H1 (cell line): Measurements from ENCODE around the gene ISOC1. TPM values are rescaled to one million over a fixed set of nuclear protein-coding genes. Genes with fewer than 3 reads are reported as not detected.

ENCODE experiments used
- CTCF ChIA-PET: fragments of 300-600 bp; sonication (Branson Sonifier 250); formaldehyde crosslinking; loops from one replicate; lab custom pipeline; 2021; ENCODE audit not compliant: partially characterized antibody; lab: Charles Lee
- POLR2A ChIA-PET: fragments of 300-600 bp; sonication (Branson Sonifier 250); formaldehyde crosslinking; loops from one replicate; lab custom pipeline; 2021; ENCODE audit warnings: inconsistent platforms; ENCODE audit not compliant: partially characterized antibody; lab: Charles Lee
- DNase-seq, 2 experiments: peaks; one replicate each; pipeline versions ENCODE4 v3.0.0 to v3.0.0-alpha.2; 2010 to 2022; ENCODE audit warnings: low spot score in 2 of 2, low read depth in 1 of 2, mixed read lengths in 1 of 2
- FAIRE-seq: peaks from 2 replicates; lab custom pipeline; 2011; peaks lifted over from hg19 to GRCh38; lab: Jason Lieb, UNC
- H2AFZ ChIP-seq: 2 replicates; pipeline ENCODE4 v1.8.1; 2012; ENCODE audit warnings: low read length, inconsistent platforms
- H2AK5ac ChIP-seq: 2 replicates; pipeline ENCODE4 v1.6.1; 2013; ENCODE audit warnings: low read depth, low read length
- H2BK120ac ChIP-seq: replicated peaks from 2 replicates; pipeline ENCODE3; 2013; ENCODE audit warnings: low read depth, low read length, inconsistent platforms
- H2BK12ac ChIP-seq: 2 replicates; pipeline ENCODE4 v1.6.1; 2013; ENCODE audit warnings: low read depth, low read length
- H2BK15ac ChIP-seq: 2 replicates; pipeline ENCODE4 v1.6.1; 2013; ENCODE audit warnings: low read length
- H2BK20ac ChIP-seq: 2 replicates; pipeline ENCODE4 v1.6.1; 2013; ENCODE audit warnings: low read length
- H2BK5ac ChIP-seq: 2 replicates; pipeline ENCODE4 v1.6.1; 2013; ENCODE audit warnings: low read depth, low read length
- H3K14ac ChIP-seq: 2 replicates; pipeline ENCODE4 v1.6.1; 2013; ENCODE audit warnings: inconsistent platforms; ENCODE audit not compliant: insufficient read length
- H3K18ac ChIP-seq: 2 replicates; pipeline ENCODE4 v1.6.1; 2013; ENCODE audit warnings: low read length; ENCODE audit errors: extremely low read depth
- H3K23ac ChIP-seq: 2 replicates; pipeline ENCODE4 v1.6.1; 2013; ENCODE audit warnings: inconsistent platforms; ENCODE audit not compliant: insufficient read length
- H3K23me2 ChIP-seq: 2 replicates; pipeline ENCODE4 v1.6.1; 2013; ENCODE audit warnings: low read depth, low read length
- H3K27ac ChIP-seq: 2 replicates; pipeline ENCODE4 v1.6.1; 2011; ENCODE audit warnings: low read depth, low read length, inconsistent platforms
- H3K27me3 ChIP-seq, 4 experiments: replicated peaks in 1 of 4; 1 replicate in 1 of 4; 2 replicates in 3 of 4; pipeline versions ENCODE4 v1.6.1 to v1.8.1; 2011 to 2013; ENCODE audit warnings: low read length in 3 of 4, mild to moderate bottlenecking in 3 of 4, inconsistent platforms in 2 of 4, mixed read lengths in 2 of 4, moderate library complexity in 1 of 4; ENCODE audit not compliant: control insufficient read depth in 3 of 4, insufficient read depth in 3 of 4; ENCODE audit errors: extremely low read depth in 1 of 4
- H3K36me3 ChIP-seq, 4 experiments: 2 replicates each; pipeline versions ENCODE4 v1.6.1 to v1.8.1; 2011 to 2013; ENCODE audit warnings: mild to moderate bottlenecking in 4 of 4, low read length in 3 of 4, moderate library complexity in 2 of 4, control low read depth in 1 of 4, inconsistent platforms in 1 of 4; ENCODE audit not compliant: insufficient read depth in 4 of 4, control insufficient read depth in 2 of 4
- H3K4ac ChIP-seq: replicated peaks from 2 replicates; pipeline ENCODE3; 2013; ENCODE audit warnings: low read length, low read depth, mixed read lengths, inconsistent platforms; ENCODE audit not compliant: insufficient read length
- H3K4me1 ChIP-seq, 4 experiments: replicated peaks in 1 of 4; 1 replicate in 1 of 4; 2 replicates in 3 of 4; pipeline versions ENCODE4 v1.6.1 to v1.8.1; 2011 to 2013; ENCODE audit warnings: low read length in 3 of 4, inconsistent platforms in 2 of 4, mixed read lengths in 1 of 4; ENCODE audit not compliant: insufficient read depth in 4 of 4, control insufficient read depth in 3 of 4
- H3K4me2 ChIP-seq, 2 experiments: 2 replicates each; pipeline versions ENCODE4 v1.6.1 to v1.8.1; 2011 to 2013; ENCODE audit warnings: low read depth in 2 of 2, low read length in 2 of 2, control low read depth in 1 of 2, inconsistent platforms in 1 of 2, mild to moderate bottlenecking in 1 of 2; ENCODE audit not compliant: insufficient read depth in 1 of 2
- H3K4me3 ChIP-seq, 4 experiments: fragments of 200-600, 300-600 bp in 1 of 4; sonication (generic), shearing (Covaris generic), sonication (Bioruptor Twin) in 1 of 4; 2 replicates each; pipeline versions ENCODE4 v1.5.1 to v1.8.1; 2011 to 2016; ENCODE audit warnings: low read length in 4 of 4, low read depth in 3 of 4, control low read depth in 2 of 4, inconsistent platforms in 2 of 4, mild to moderate bottlenecking in 2 of 4, mixed read lengths in 1 of 4, moderate library complexity in 1 of 4; ENCODE audit not compliant: insufficient read depth in 2 of 4; ENCODE audit errors: extremely low read depth in 1 of 4
- H3K56ac ChIP-seq: replicated peaks from 2 replicates; pipeline ENCODE3; 2013; ENCODE audit warnings: low read depth, mild to moderate bottlenecking, mixed read lengths, low read length, inconsistent platforms; ENCODE audit not compliant: insufficient read length
- H3K79me1 ChIP-seq: 2 replicates; pipeline ENCODE4 v1.6.1; 2013; ENCODE audit warnings: low read depth, low read length, control low read depth
- H3K79me2 ChIP-seq, 2 experiments: 2 replicates each; pipeline versions ENCODE4 v1.6.1 to v1.8.1; 2012 to 2013; ENCODE audit warnings: low read length in 2 of 2, mild to moderate bottlenecking in 2 of 2, inconsistent platforms in 1 of 2; ENCODE audit not compliant: insufficient read depth in 2 of 2, control insufficient read depth in 1 of 2
- H3K9ac ChIP-seq, 4 experiments: replicated peaks in 1 of 4; 1 replicate in 1 of 4; 2 replicates in 3 of 4; pipeline versions ENCODE4 v1.6.1 to v1.8.1; 2011 to 2013; ENCODE audit warnings: low read depth in 3 of 4, low read length in 3 of 4, control low read depth in 2 of 4, mild to moderate bottlenecking in 2 of 4, moderate library complexity in 2 of 4, inconsistent platforms in 1 of 4; ENCODE audit errors: extremely low read depth in 1 of 4
- H3K9me3 ChIP-seq, 2 experiments: 2 replicates each; pipeline versions ENCODE4 v1.6.1 to v1.8.1; 2012 to 2013; ENCODE audit warnings: mild to moderate bottlenecking in 2 of 2, moderate library complexity in 2 of 2, control low read depth in 1 of 2, inconsistent platforms in 1 of 2, low read depth in 1 of 2, low read length in 1 of 2, mixed read lengths in 1 of 2; ENCODE audit not compliant: insufficient read depth in 2 of 2
- H4K20me1 ChIP-seq, 2 experiments: replicated peaks in 1 of 2; 2 replicates each; pipeline versions ENCODE3 to v1.8.1; 2011 to 2013; ENCODE audit warnings: inconsistent platforms in 2 of 2, low read length in 2 of 2, mild to moderate bottlenecking in 1 of 2; ENCODE audit not compliant: insufficient read depth in 2 of 2, control insufficient read depth in 1 of 2
- H4K5ac ChIP-seq: 2 replicates; pipeline ENCODE4 v1.6.1; 2013; ENCODE audit warnings: low read length, low read depth, mixed read lengths, inconsistent platforms; ENCODE audit not compliant: insufficient read length
- H4K8ac ChIP-seq: 2 replicates; pipeline ENCODE4 v1.8.0; 2013; ENCODE audit warnings: mild to moderate bottlenecking, moderate library complexity, low read length, inconsistent platforms; ENCODE audit not compliant: insufficient read depth; ENCODE audit errors: extremely low read depth
- H4K91ac ChIP-seq: replicated peaks from 2 replicates; pipeline ENCODE3; 2013; ENCODE audit warnings: low read length, mixed read lengths, inconsistent platforms; ENCODE audit not compliant: insufficient read length
- CEBPB ChIP-seq: IDR thresholded peaks from 2 replicates; pipeline ENCODE4 v1.6.1; 2012; ENCODE audit warnings: low read depth, low read length
- E2F6 ChIP-seq: IDR thresholded peaks from 2 replicates; pipeline ENCODE4 v1.6.1; 2012; ENCODE audit warnings: inconsistent platforms
- FOSL1 ChIP-seq: IDR thresholded peaks from 2 replicates; pipeline ENCODE4 v1.6.1; 2011; ENCODE audit warnings: mild to moderate bottlenecking, low read depth, low read length, moderate library complexity; ENCODE audit not compliant: insufficient read depth
- POLR2AphosphoS5 ChIP-seq: IDR thresholded peaks from 2 replicates; pipeline ENCODE4 v1.6.1; 2011; ENCODE audit warnings: low read depth, low read length
- RAD21 ChIP-seq, 2 experiments: IDR thresholded peaks in 1 of 2; conservative IDR thresholded peaks in 1 of 2; 2 replicates each; pipeline ENCODE4 v1.6.1; 2011; ENCODE audit warnings: low read depth in 2 of 2, low read length in 2 of 2, improper control_type of control experiment in 1 of 2, inconsistent platforms in 1 of 2, mild to moderate bottlenecking in 1 of 2, moderate library complexity in 1 of 2
- SP2 ChIP-seq: IDR thresholded peaks from 2 replicates; pipeline ENCODE4 v1.6.1; 2012; ENCODE audit warnings: mild to moderate bottlenecking, low read length, inconsistent platforms
- TAF7 ChIP-seq: optimal IDR thresholded peaks from 2 replicates; pipeline ENCODE3; 2011; ENCODE audit warnings: low read depth, mild to moderate bottlenecking, inconsistent platforms, low read length, moderate library complexity, borderline replicate concordance
- USF2 ChIP-seq: IDR thresholded peaks from 2 replicates; pipeline ENCODE4 v1.6.1; 2011; ENCODE audit warnings: low read length, improper control_type of control experiment
- WGBS, 2 experiments: shearing (Covaris generic) in 1 of 2; methylation state at CpG; one replicate each; pipeline versions ENCODE4 v1.1.6 to v1.1.7; 2013 to 2015; ENCODE audit warnings: low lambda C conversion rate in 2 of 2, mixed read lengths in 2 of 2, inconsistent platforms in 1 of 2, low coverage in 1 of 2, missing lambda C conversion rate in 1 of 2; ENCODE audit not compliant: insufficient replicate concordance in 2 of 2, insufficient coverage in 1 of 2, insufficient read length in 1 of 2; ENCODE audit errors: extremely low coverage in 1 of 2, missing lambda C conversion rate in 1 of 2; 5-methylcytosine and 5-hydroxymethylcytosine counted together
- polyA plus RNA-seq, 7 experiments: library from polyadenylated mRNA; depleted of rRNA in 3 of 7; stranded (reverse) in 5 of 7; unstranded in 2 of 7; fragments of >200 nt in 5 of 7; fragments of 200-250 nt in 2 of 7; gene quantifications; 1 replicate in 5 of 7; 2 replicates in 1 of 7; 4 replicates in 1 of 7; pipeline versions ENCODE4 v1.2.1 to v1.2.3, GENCODE V29; 2011 to 2013; ENCODE audit warnings: missing spikeins in 2 of 7, mixed read lengths in 2 of 7
- total RNA-seq: library from RNA; stranded (reverse); fragmentation: NEBNext Ultra II Directional; extraction: Animal tissue kit (Norgen Biotek cat#: 25700); gene quantifications from 2 replicates; pipeline ENCODE4 v1.2.1, GENCODE V29; 2021

The ISOC1 gene
- total and polyA plus RNA-seq, 2 of the 8 experiments (the other 6 are each of a cell fraction or from before 2014, with no cell fraction given): 27.7 to 34.9 TPM

- no peak for DNase-seq
- H2BK12ac ChIP-seq: no peak overlapping the region
- no peaks in the 10 kb centered on the region for H3K79me2 ChIP-seq
- no peaks in the 10 kb centered on the region for H3K9me3 ChIP-seq
- no peak overlapping the region for H3K4me2 ChIP-seq
- H2AK5ac ChIP-seq: no peak overlapping the region
- ChIA-PET POLR2A (no interaction called here), CTCF (no interaction called here)
- H3K9ac ChIP-seq: no peak overlapping the region
- no peak overlapping the region for H2BK120ac ChIP-seq
- no peak overlapping the region for H2BK15ac ChIP-seq
- no peak overlapping the region for H3K18ac ChIP-seq
- WGBS, 2 experiments: 98% methylated on average over 3 of the region's 3 CpGs; no CpG with 5 or more reads in 1 of the 2 experiments
- no peak overlapping the region for H3K4me3 ChIP-seq
- no peaks in the 10 kb centered on the region for H3K79me1 ChIP-seq
- no peaks in the 10 kb centered on the region for H4K20me1 ChIP-seq
- no peak for FAIRE-seq
- H3K36me3 ChIP-seq: no peaks in the 10 kb centered on the region
- H3K4me1 ChIP-seq: no peaks in the 10 kb centered on the region
- H4K5ac ChIP-seq: no peak overlapping the region
- no peak overlapping the region for H3K56ac ChIP-seq
- no peak overlapping the region for H3K27ac ChIP-seq
- H2BK20ac ChIP-seq: no peak overlapping the region
- H4K91ac ChIP-seq: no peak overlapping the region
- H4K8ac ChIP-seq: no peak overlapping the region
- H3K4ac ChIP-seq: no peak overlapping the region
- no peaks in the 10 kb centered on the region for H3K23me2 ChIP-seq
- no peak overlapping the region for H2AFZ ChIP-seq
- no peaks in the 10 kb centered on the region for H3K27me3 ChIP-seq
- H2BK5ac ChIP-seq: no peak overlapping the region
- no peak overlapping the region for H3K23ac ChIP-seq
- no peak overlapping the region for H3K14ac ChIP-seq
- TF ChIP-seq POLR2AphosphoS5: no peak
- TF ChIP-seq E2F6: no peak
- TF ChIP-seq FOSL1: no peak
- no peak for TF ChIP-seq RAD21 (IDR thresholded peaks at IDR 0.05 in 1 of 2, conservative IDR thresholded peaks at IDR 0.05 in 1 of 2; ENCODE audit: low read depth in 2 of 2, low read length in 2 of 2)
- TF ChIP-seq SP2: no peak
- TF ChIP-seq USF2: no peak
- TF ChIP-seq TAF7: no peak
- TF ChIP-seq CEBPB: no peak
Measured at GRCh38 chr5:129155876-129156275, 61.3 kb downstream of the ISOC1 start.
